Measurements from ENCODE around the gene CD300H. TPM values are rescaled to one million over a fixed set of nuclear protein-coding genes. Genes with fewer than 3 reads are reported as not detected.

The CD300H gene
- total RNA-seq, 4 donors from 2014 or later, result not detected

DNA sequence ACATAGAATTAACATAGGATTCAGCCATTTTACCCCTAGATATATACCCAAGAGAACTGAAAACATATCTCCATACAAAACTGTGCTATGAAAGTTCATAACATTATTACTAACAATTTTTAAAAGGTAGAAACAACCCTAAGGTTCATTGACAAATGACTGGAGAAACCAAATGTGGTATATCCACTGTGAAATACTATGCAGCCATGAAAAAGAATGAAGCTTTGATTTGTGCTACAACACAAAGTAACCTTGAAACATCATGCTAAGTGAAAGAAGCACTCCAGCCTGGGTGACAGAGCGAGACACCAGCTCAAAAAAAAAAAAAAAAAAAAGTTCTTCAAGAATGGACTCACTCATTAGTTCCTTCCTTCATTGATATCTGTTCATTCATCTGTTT is 24.2 kb upstream of the CD300H start:
- intact Hi-C loops (cut with DNase I), result no loop called here
- DNase-seq (ENCODE audit: extremely low spot score), result no peak
- H3K4me1 ChIP-seq, result no peaks in the 10 kb centered on the region
- H3K4me3 ChIP-seq, result no peak overlapping the region
- peaks cover 0 to 23% (median 0%) of the 10 kb centered on the region in 4 donors for H3K27me3 ChIP-seq
- TF ChIP-seq POLR2A (IDR thresholded peaks at IDR 0.05; ENCODE audit: low read depth) (no peak), EP300 (IDR thresholded peaks at IDR 0.05) (no peak), POLR2AphosphoS5 (IDR thresholded peaks at IDR 0.05) (no peak)
- TF ChIP-seq, protein P1, sequence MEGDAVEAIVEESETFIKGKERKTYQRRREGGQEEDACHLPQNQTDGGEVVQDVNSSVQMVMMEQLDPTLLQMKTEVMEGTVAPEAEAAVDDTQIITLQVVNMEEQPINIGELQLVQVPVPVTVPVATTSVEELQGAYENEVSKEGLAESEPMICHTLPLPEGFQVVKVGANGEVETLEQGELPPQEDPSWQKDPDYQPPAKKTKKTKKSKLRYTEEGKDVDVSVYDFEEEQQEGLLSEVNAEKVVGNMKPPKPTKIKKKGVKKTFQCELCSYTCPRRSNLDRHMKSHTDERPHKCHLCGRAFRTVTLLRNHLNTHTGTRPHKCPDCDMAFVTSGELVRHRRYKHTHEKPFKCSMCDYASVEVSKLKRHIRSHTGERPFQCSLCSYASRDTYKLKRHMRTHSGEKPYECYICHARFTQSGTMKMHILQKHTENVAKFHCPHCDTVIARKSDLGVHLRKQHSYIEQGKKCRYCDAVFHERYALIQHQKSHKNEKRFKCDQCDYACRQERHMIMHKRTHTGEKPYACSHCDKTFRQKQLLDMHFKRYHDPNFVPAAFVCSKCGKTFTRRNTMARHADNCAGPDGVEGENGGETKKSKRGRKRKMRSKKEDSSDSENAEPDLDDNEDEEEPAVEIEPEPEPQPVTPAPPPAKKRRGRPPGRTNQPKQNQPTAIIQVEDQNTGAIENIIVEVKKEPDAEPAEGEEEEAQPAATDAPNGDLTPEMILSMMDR (IDR thresholded peaks at IDR 0.05), result no peak
- no peaks in the 10 kb centered on the region for H3K9me3 ChIP-seq
- no peaks in the 10 kb centered on the region for H3K36me3 ChIP-seq
- 81% methylated on average over 1 of the region's 1 CpG for WGBS
- no peak overlapping the region for H3K27ac ChIP-seq (replicated peaks in 1 of 4)

GRCh38 chr17:74585711-74586110 is 18.4 kb upstream of the CD300H start:
- intact Hi-C loops (cut with DNase I), result no loop called here
- no peak for DNase-seq (ENCODE audit: extremely low spot score)
- Histone ChIP-seq H3K9me3 (peaks cover 0 to 10% (median 0%) of the 10 kb centered on the region in 4 donors), H3K27me3 (peaks cover 0 to under 1% (median 0%) of the 10 kb centered on the region in 4 donors), H3K4me1 (peaks cover 0 to 5% (median 2%) of the 10 kb centered on the region in 4 donors), H3K4me3 (no peak overlapping the region), H3K36me3 (no peaks in the 10 kb centered on the region), H3K27ac (replicated peaks in 1 of 4) (no peak overlapping the region)
- TF ChIP-seq, protein P1 (IDR thresholded peaks at IDR 0.05), result no peak
- TF ChIP-seq POLR2A (IDR thresholded peaks at IDR 0.05; ENCODE audit: low read depth), result no peak
- peak in 1 of 2 donors; percentile 22 for TF ChIP-seq POLR2AphosphoS5 (IDR thresholded peaks at IDR 0.05)
- TF ChIP-seq EP300 (IDR thresholded peaks at IDR 0.05), result no peak
- WGBS, result 61% methylated on average over 5 of the region's 5 CpGs

- no peak for TF ChIP-seq POLR2AphosphoS5 (IDR thresholded peaks at IDR 0.05)
- no peak for TF ChIP-seq POLR2A (IDR thresholded peaks at IDR 0.05; ENCODE audit: low read depth)
- no peak for TF ChIP-seq EP300 (IDR thresholded peaks at IDR 0.05)
- TF ChIP-seq, protein P1 (IDR thresholded peaks at IDR 0.05), result no peak
- H3K36me3 ChIP-seq, result no peaks in the 10 kb centered on the region
- no peak overlapping the region for H3K4me3 ChIP-seq
- H3K27ac ChIP-seq (replicated peaks in 1 of 4), result no peak overlapping the region
- peaks cover 0 to 10% (median 0%) of the 10 kb centered on the region in 4 donors for H3K9me3 ChIP-seq
- DNase-seq (ENCODE audit: extremely low spot score), result no peak
- 77% methylated on average over 14 of the region's 14 CpGs for WGBS
- intact Hi-C loops (cut with DNase I), result no loop called here
- H3K27me3 ChIP-seq, result no peaks in the 10 kb centered on the region
- H3K4me1 ChIP-seq, result peaks cover 0 to 5% (median 2%) of the 10 kb centered on the region in 4 donors
Measured at GRCh38 chr17:74584292-74585060, 17.2 kb upstream of the CD300H start.

- no peaks in the 10 kb centered on the region for H3K36me3 ChIP-seq
- no peak overlapping the region for H3K27ac ChIP-seq (replicated peaks in 1 of 4)
- H3K4me3 ChIP-seq, result no peak overlapping the region
- intact Hi-C loops (cut with DNase I), result no loop called here
- peaks cover 0 to 5% (median 0%) of the 10 kb centered on the region in 4 donors for H3K27me3 ChIP-seq
- peaks cover 0 to 10% (median 0%) of the 10 kb centered on the region in 4 donors for H3K9me3 ChIP-seq
- peaks cover 0 to 5% (median 2%) of the 10 kb centered on the region in 4 donors for H3K4me1 ChIP-seq
- DNase-seq (ENCODE audit: extremely low spot score), result no peak
- TF ChIP-seq POLR2AphosphoS5 (IDR thresholded peaks at IDR 0.05), result no peak
- no peak for TF ChIP-seq EP300 (IDR thresholded peaks at IDR 0.05)
- TF ChIP-seq, protein P1 (IDR thresholded peaks at IDR 0.05), result no peak
- no peak for TF ChIP-seq POLR2A (IDR thresholded peaks at IDR 0.05; ENCODE audit: low read depth)
- WGBS, result 83% methylated on average over 10 of the region's 10 CpGs
Measured at GRCh38 chr17:74582633-74583032, 15.3 kb upstream of the CD300H start.
